Germinal center (tissue), 1 donor: ENCODE results near the gene CHID1.

ENCODE experiments used
- DNase-seq: peaks from one replicate; pipeline ENCODE4 v3.0.0; 2012; ENCODE audit warnings: mixed read lengths, low spot score

CHID1 gene

DNA sequence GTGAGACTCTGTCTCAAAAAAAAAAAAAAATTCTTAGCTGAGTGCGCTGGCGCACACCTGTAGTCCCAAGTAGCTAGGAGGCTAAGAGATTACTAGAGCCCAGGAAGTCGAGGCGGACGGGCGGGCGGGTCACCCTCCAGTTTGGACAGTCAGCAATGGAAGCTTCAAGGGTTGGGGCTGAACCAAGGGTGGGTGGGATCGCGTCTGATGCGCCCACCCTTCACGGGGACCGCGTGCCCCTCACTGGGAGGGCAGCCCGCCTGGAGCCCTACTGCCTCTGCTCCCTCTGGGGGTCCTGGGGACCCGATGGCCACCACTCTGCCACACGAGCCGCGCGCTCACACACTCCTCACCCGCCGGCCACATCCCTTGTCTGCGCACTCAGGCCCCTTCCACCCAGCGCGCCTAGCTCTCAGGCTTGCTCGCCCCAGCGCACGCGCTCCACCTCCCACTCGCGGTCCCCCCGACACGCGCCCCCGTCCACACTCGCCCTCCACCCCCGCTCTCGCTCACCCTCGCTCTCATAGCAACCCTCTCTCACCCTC lies 494 bp downstream of the CHID1 start:
- peak; percentile 54 for DNase-seq

GRCh38 chr11:909406-909805 lies 1.2 kb downstream of the CHID1 start:
- no peak for DNase-seq

- no peak for DNase-seq
Observed at GRCh38 chr11:908273-908672, 2.3 kb downstream of the CHID1 start.

- DNase-seq: peak; percentile 30
Observed at GRCh38 chr11:907668-908067, 2.9 kb downstream of the CHID1 start.

DNA sequence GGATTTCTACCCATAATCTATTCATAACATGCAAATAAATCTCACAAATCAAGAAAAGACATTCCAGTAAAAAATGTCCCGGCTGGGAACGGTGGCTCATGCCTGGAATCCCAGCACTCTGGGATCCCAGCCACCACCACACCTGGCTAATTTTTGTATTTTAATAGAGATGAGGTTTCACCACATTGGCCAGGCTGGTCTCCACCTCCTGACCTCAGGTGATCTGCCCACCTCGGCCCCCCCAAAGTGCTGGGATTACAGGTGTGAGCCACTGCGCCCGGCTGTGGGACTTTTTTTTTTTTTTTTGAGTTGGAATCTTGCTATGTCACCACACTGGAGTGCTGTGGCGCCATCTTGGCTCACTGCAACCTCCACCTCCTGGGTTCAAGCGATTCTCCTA lies 4.7 kb downstream of the CHID1 start:
- DNase-seq: no peak

DNA sequence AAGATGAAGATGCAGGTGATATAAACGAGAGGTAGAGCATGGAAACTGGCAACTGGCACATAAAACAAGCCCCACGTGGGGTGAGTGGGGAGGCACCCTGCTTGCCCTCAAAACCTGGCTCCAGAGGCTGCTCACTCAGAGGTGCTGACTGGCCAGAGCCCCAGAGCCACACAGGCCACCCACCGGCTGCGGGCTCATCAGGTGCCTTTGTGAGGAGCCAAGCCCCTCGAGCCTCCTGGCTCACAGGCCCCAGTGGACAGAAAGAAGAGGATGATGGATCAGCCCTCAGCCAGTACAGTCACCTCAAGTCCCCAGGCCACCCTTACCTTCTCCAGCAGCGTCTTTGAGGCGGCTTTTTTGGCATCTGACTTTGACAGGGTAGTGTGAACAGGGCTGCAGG lies 6.2 kb downstream of the CHID1 start:
- DNase-seq: no peak

DNA sequence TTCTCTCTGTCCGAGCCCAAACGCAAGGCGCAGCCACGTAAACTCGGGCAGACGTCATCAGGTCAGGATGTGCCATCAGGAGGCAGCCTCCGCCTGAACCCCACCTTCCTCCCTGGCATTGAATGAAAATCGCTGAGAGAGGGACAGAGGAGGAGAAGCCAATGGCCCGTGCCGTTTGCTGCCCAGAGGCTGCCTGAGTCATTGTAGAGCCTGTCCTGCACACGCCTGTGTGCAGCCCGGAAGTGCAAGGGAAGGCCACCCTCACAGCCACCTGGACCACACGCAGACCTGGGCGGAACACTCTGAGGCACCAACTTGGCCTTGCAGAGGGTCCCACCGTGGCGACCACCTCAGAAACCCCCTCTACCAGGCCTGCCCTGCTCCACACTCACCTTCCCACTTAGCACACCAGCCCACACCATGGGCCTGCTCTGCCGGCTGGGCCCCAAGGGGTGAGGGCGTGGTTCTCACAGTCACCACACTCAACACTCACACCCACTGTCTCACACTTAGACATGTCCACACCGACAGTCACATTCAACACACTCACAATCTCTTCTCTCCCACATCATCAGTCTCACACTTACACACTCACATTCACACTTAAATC lies 9.1 kb downstream of the CHID1 start:
- no peak for DNase-seq

DNA sequence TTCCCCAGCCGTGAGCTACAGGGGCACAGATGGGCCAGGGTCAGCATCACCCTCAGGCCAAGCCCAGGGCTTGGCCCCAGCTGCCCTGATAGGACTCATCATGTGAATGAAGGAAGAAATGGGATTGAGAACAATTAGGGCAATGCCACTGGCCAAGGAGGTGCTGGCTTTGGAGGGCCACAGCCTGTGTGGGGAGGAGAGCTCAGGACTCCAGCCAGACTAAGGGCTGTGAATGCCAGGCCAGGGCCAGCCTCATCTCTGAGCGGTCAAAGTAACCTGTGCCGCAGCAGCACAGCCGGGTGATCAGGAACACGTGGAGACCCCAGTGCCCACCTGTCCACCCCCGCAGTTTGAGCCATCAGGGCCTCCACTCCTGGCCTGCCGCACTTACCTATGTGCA lies 10.1 kb downstream of the CHID1 start:
- DNase-seq: no peak

DNA sequence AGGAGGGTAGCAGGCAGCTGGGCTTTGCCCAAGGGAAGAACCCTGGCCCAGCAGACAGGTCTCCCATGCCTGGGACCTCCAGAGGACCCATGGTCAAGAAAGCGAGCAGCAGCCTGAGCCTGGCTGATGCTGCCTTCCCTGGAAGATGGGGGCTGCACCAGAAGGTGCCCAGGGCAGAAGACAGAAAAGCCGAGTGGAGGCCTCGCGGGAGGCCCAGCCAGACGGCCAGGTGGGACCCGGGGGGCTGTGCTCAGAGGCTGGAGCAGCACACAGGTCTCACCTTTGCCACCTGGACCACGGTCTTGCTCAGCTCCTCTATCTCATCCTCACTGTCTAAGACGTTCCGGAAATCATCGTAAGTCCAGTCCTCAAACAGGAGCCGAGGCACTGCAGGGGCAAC lies 10.9 kb downstream of the CHID1 start:
- no peak for DNase-seq

DNA sequence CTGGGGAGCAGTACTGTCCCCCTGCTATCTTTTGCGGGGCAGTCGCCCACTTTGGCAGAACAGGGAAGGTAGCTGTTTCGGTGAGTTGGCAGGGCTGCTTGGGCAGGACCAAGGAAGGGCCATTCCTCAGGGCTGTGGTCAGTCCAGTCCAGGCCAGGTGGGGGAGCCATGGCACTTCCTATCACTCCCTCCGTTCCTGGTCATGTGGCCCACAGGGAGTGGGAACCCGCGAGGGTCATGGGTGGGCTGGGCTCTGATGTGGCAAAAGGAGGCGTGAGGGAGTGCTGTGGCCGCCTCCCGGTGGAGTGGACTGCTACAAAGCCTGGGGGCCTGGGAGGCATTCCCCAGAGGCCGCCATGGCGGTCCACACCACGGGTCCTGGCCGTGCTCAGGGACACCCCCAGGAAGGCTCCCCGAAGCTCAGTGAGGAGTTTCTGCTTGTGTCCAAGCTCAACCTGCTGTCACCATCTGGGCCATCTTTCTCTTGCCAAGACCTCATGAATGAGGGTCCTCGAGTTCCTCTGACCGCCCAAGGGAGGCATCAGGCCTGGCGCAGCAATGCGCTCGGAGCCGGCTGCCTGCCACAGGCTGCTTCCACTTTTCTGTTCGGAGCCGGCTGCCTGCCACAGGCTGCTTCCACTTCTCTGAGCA lies 11.9 kb downstream of the CHID1 start:
- DNase-seq: no peak

GRCh38 chr11:898143-898511 lies 12.5 kb downstream of the CHID1 start:
- no peak for DNase-seq

- no peak for DNase-seq
Observed at GRCh38 chr11:897253-898142, 13.1 kb downstream of the CHID1 start.

- no peak for DNase-seq
Observed at GRCh38 chr11:895331-896110, 15.1 kb downstream of the CHID1 start.

DNA sequence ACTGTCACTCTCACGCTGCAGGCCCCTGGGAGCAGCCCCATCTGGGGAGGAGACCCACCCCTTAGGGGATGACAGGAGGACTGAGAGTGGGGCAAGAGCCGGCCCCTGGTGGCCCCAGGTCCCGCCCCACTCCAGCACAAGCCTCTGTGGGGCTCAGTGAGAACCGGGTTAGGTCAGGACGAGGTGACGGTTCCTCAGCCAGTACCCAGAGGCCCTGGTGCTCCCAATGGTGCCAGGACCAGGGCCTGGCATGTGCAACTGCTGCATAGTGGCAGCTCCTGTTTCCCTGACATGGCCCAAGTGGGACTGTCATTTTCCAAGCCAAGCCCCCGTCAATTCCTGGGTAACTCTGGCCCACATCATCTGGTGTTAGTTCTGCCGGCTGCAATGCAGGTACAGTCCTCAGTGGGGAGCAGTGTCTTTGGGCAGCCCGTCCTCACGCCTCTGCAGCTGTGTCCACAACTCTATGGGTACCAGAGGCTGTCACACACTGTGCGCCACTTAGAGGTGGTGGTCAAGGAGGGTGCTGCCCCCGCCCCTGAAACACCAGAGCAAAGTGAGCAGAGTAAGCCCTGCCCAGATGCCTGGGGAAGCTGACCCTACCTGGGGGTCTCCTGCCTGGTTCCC lies 15.9 kb downstream of the CHID1 start:
- no peak for DNase-seq

GRCh38 chr11:893008-893654 lies 17.5 kb downstream of the CHID1 start:
- no peak for DNase-seq

GRCh38 chr11:890794-891540 lies 19.6 kb downstream of the CHID1 start:
- DNase-seq: no peak

- DNase-seq: no peak
Observed at GRCh38 chr11:889687-890475, 20.7 kb downstream of the CHID1 start.

DNA sequence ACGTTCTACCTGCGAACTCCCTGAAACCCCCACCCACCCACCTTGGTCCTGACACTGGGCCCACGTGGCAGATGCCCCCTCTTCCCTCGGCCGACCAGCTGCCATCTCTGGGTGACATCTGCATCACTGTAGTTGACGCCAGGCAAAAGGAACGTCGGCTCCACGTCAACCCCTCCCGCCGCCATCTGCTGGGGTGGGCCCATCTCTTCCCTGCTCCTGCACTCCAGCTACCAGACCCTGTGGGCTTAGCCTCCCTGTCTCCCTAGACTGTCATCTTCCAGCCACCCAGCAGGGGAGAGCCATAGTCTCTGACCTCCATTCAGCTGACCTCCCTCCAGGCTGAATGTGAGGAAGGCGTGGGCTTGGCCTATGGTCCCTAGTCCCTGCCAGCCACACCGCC lies 21.4 kb downstream of the CHID1 start:
- no peak for DNase-seq
